RWPE1 (cell line): Measurements from ENCODE around the gene RPL10.
A peak's percentile ranks its signal among the peaks of the same experiment; 100 is the strongest.
"Not testable (repeated sequence)": the region's sequence is repeated elsewhere in the genome, so short reads cannot be mapped to it uniquely, and the experiment has no call there.

ENCODE experiments used
- CTCF ChIA-PET: fragments of 350-600 bp; sonication (Branson Sonifier 250); formaldehyde crosslinking; extraction: SDS; loops from one replicate; lab custom pipeline; 2021; lab: Yijun Ruan, JAX
- POLR2A ChIA-PET: fragments of 400-600 bp; formaldehyde crosslinking; extraction: SDS; loops from one replicate; lab custom pipeline; 2020; ENCODE audit warnings: antibody characterized with exemption; ENCODE audit not compliant: low non-redundant PET; lab: Yijun Ruan, JAX
- DNase-seq: peaks from one replicate; pipeline ENCODE4 v3.0.0; 2012; ENCODE audit warnings: low spot score
- H3K27ac ChIP-seq: fragments of 450-650 bp; 2 replicates; pipeline ENCODE4 v1.5.1; 2017
- TF ChIP-seq, protein P1 (sequence below): fragments of 450-650 bp; conservative IDR thresholded peaks from 2 replicates; pipeline ENCODE4 v1.5.1; 2017; ENCODE audit warnings: low read depth, mild to moderate bottlenecking

RPL10 gene

DNA sequence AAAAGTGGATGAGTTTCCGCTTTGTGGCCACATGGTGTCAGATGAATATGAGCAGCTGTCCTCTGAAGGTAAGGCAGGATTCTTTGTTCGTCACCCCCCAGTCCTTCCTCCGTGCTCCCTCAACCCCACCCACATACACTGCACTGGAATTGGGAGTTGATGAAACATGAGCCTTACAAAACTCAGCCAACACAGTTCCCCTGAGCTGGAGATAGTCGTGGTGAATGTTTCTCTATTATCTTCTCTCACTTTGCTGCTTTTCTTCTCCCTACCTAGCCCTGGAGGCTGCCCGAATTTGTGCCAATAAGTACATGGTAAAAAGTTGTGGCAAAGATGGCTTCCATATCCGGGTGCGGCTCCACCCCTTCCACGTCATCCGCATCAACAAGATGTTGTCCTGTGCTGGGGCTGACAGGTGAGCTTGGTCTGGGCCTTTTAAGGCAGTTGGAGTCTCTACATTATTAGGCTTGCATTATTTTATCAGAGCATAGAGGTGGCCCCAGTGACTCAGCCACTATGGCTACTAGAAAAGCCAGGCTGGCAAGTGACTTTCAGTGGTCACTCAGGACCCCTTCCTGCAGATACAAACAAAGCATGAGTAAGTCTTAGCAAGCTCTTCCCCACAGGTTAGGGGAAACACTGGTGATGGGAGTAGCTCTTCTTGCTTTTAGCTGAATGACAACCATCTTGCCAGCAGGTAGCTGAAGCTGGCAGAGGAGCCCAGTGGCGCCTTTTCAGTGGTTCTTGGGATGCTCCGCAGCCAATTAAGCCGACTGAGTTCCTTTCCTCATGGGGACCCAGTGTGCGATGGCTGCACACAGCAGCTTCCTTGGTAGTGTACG, 1.6 kb downstream of the RPL10 start:
- no peak for DNase-seq
- peak overlapping the region; percentile 95 for H3K27ac ChIP-seq
- TF ChIP-seq, protein P1, sequence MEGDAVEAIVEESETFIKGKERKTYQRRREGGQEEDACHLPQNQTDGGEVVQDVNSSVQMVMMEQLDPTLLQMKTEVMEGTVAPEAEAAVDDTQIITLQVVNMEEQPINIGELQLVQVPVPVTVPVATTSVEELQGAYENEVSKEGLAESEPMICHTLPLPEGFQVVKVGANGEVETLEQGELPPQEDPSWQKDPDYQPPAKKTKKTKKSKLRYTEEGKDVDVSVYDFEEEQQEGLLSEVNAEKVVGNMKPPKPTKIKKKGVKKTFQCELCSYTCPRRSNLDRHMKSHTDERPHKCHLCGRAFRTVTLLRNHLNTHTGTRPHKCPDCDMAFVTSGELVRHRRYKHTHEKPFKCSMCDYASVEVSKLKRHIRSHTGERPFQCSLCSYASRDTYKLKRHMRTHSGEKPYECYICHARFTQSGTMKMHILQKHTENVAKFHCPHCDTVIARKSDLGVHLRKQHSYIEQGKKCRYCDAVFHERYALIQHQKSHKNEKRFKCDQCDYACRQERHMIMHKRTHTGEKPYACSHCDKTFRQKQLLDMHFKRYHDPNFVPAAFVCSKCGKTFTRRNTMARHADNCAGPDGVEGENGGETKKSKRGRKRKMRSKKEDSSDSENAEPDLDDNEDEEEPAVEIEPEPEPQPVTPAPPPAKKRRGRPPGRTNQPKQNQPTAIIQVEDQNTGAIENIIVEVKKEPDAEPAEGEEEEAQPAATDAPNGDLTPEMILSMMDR: no peak
- ChIA-PET CTCF (interaction anchor here (0.6 kb wide), 1 partner anchor 27 kb away, joined by 3 read pairs; no protein-coding TSS in a partner anchor), POLR2A (interaction anchor here (0.9 to 1.3 kb wide), 2 partner anchors 10 to 42 kb away, joined by 3 to 5 read pairs; no protein-coding TSS in a partner anchor)

DNA sequence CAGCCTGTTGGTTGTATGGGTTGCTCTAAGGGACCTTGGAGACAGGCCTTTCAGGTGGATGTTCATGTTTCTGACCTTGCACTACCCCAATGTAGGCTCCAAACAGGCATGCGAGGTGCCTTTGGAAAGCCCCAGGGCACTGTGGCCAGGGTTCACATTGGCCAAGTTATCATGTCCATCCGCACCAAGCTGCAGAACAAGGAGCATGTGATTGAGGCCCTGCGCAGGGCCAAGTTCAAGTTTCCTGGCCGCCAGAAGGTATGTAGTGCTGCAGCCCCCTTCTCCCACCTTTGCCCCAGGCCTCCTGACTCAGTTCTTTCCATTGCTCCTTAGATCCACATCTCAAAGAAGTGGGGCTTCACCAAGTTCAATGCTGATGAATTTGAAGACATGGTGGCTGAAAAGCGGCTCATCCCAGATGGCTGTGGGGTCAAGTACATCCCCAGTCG, 2.2 kb downstream of the RPL10 start:
- not testable (repeated sequence) for DNase-seq
- CTCF ChIA-PET: interaction anchor here (0.6 kb wide), 1 partner anchor 27 kb away, joined by 3 read pairs; no protein-coding TSS in a partner anchor
- peak overlapping the region; percentile 95 for H3K27ac ChIP-seq
- POLR2A ChIA-PET: interaction anchor here (0.9 to 1.3 kb wide), 2 partner anchors 9 to 42 kb away, joined by 3 to 5 read pairs; no protein-coding TSS in a partner anchor

DNA sequence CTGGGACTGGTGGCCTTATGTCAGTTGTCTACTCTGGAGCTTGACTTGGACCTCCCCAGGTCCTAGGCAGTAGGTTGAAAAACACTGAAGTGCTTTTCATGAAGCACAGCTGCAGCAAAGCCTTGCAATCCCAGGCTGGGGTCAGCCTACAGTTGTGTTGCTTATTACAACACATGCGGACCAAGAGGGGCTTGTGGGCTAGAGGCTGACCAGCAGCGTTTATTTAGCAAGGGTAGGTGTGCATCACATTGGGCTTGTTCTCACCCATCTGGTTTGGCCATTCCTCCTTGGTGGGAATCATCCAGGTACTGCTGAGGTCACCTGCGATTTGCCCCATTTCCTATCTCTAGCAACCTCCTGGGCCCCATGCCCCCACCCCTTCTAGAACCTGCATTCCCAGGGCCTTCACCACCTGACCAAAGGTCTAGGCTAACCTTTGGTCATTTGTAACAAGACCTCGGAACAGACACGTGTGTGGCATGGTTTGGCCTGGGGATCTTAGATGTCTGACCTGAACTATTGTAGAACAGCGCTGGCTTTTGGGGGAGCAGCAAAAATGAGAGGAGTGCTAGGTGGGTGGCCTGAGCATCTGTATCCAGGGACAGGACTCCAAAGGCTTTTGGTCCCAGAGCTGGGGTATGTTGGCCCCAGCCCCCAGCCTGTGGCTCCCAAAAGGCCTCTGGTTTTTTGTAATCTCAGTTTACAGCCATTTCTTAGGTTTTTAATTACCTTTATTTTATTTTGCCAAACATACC, 3.0 kb downstream of the RPL10 start:
- H3K27ac ChIP-seq: peak overlapping the region; percentile 95
- ChIA-PET POLR2A (no interaction called here), CTCF (no interaction called here)
- TF ChIP-seq, protein P1: no peak
- no peak for DNase-seq

DNA sequence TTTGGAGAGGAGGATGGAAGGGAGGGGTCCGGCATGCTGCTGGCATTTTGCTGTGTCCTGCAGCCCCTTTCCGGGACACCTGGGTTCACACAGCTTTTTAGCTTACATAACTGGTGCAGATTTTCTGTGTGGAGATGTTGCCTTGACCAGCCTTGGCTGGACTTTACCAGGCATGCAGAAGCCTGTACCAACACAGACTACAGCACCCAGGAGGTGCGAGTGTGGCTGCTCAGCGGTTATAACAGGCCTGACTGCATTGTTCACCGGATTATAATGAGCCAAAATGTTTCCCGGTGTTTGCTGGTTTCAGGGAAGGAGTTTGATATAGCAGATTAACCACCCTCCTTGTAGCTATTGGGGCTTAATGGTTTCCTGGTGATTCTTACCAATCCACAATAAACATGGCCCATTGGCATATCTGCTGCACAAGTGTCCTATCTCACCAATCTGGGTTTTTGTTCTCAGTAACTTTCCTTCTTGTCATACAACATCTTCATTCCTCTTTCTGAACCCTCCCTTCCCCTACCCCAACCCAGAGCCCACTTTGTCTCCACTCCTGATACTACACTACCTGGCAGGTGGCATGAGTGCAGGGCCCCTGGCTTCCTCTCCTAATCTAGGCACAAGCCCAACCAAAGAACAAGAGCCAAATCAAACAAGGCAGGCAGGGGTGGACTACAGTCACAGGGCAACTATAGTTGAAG, 3.9 kb downstream of the RPL10 start:
- CTCF ChIA-PET: interaction anchor here (0.5 kb wide), 1 partner anchor 44 kb away, joined by 4 read pairs; no protein-coding TSS in a partner anchor
- H3K27ac ChIP-seq: peak overlapping the region; percentile 95
- DNase-seq: no peak

DNA sequence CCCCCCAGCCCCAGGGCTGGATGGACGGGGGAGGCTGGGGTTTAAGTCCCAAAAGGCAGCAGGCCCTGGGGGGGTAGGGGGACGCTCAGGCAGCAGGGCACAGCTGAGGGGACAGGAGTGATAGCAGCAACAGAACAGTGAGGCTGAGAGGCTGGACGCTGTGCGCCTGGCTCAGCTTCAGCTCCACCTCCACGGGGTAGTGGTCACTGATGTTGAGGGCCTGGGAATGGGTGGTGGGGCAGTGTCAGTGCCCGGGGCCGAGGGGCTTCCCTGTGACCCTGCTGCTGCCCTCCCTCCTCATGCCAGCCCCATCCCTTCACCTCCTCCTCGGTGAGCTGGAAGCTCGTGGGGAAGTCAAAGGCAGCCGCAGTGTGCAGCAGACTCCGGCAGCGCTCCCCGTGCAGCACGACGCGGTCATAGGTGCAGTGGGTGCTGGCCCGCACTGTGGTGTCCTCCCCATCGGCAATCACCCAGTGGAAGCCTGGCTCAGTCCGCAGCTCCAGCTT, 4.5 kb downstream of the RPL10 start:
- H3K27ac ChIP-seq: peak overlapping the region; percentile 95
- TF ChIP-seq, protein P1: no peak
- CTCF ChIA-PET: interaction anchor here (0.5 kb wide), 1 partner anchor 43 kb away, joined by 4 read pairs; no protein-coding TSS in a partner anchor
- POLR2A ChIA-PET: no interaction called here
- no peak for DNase-seq

More for the DNA sequence above, 3.9 kb downstream of the RPL10 start:
- POLR2A ChIA-PET: no interaction called here
- TF ChIP-seq, protein P1: no peak

DNA sequence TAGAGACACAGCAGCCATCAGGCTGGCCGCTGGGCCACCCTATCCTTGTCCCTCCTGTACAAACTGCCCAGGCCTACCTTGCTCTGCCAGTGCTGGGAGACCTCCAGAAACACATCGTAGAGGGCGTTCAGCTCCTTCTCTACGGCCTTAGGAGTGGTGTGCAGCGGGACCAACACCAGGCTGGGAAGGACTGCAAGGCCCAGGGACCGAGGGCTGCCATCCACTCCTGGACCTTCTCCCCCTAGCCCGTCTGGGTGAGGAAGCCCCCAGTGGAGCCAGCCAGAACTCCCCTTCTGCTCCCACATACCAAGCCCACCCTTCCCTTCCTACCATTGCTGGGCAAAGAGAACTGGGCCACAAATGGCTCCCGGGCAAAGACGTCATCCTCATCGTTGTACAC, 5.0 kb downstream of the RPL10 start:
- ChIA-PET POLR2A (interaction anchor here (0.7 kb wide), 2 partner anchors 32 to 124 kb away, joined by 3 to 7 read pairs; no protein-coding TSS in a partner anchor), CTCF (no interaction called here)
- peak overlapping the region; percentile 95 for H3K27ac ChIP-seq
- no peak for DNase-seq
- TF ChIP-seq, protein P1: no peak
